GM20000 (cell line): ENCODE results near the gene ABAT.

Experiments used
- DNase-seq: peaks from one replicate; pipeline ENCODE4 v3.0.0; 2012; ENCODE audit warnings: low spot score
- CTCF ChIP-seq: IDR thresholded peaks from 2 replicates; pipeline ENCODE4 v1.5.1; 2012; ENCODE audit warnings: mild to moderate bottlenecking, control low read depth; ENCODE audit errors: extremely low read depth, missing control alignments

Gene ABAT

GRCh38 chr16:8814095-8814806 is 139.8 kb downstream of the ABAT start:
- no peak for TF ChIP-seq CTCF
- DNase-seq: no peak

- DNase-seq: no peak
These were observed 142.7 kb downstream of the ABAT start for GRCh38 chr16:8816967-8817655.

GRCh38 chr16:8818504-8819270 is 144.3 kb downstream of the ABAT start:
- TF ChIP-seq CTCF: no peak
- peak; percentile 72 for DNase-seq

More at GRCh38 chr16:8816967-8817655, 142.7 kb downstream of the ABAT start:
- no peak for TF ChIP-seq CTCF

GRCh38 chr16:8819411-8820034 is 145.1 kb downstream of the ABAT start:
- no peak for TF ChIP-seq CTCF
- no peak for DNase-seq

GRCh38 chr16:8822403-8822802 is 148.0 kb downstream of the ABAT start:
- DNase-seq: no peak
- TF ChIP-seq CTCF: no peak

GRCh38 chr16:8826278-8826879 is 152.0 kb downstream of the ABAT start:
- TF ChIP-seq CTCF: no peak
- DNase-seq: no peak
